BE2C (cell line): ENCODE data around the gene RFC3.

Experiments used
- DNase-seq: peaks from one replicate; pipeline ENCODE4 v3.0.0-alpha.2; 2020
- H3K27me3 ChIP-seq: fragments of 250-450 bp; sonication (Bioruptor Pico); 2 replicates; pipeline ENCODE4 v1.5.1; 2020; ENCODE audit warnings: mild to moderate bottlenecking
- H3K36me3 ChIP-seq: fragments of 250-450 bp; sonication (Bioruptor Pico); 2 replicates; pipeline ENCODE4 v1.5.1; 2020; ENCODE audit warnings: mild to moderate bottlenecking
- H3K4me1 ChIP-seq: fragments of 250-450 bp; sonication (Bioruptor Pico); 2 replicates; pipeline ENCODE4 v1.5.1; 2020
- H3K4me3 ChIP-seq: 2 replicates; pipeline ENCODE4 v1.5.1; 2011; ENCODE audit warnings: low read depth, low read length
- H3K9me3 ChIP-seq: fragments of 250-450 bp; sonication (Bioruptor Pico); 2 replicates; pipeline ENCODE4 v1.5.1; 2020
- TF ChIP-seq, protein P1 (sequence below): IDR thresholded peaks from 2 replicates; pipeline ENCODE4 v1.5.1; 2012; ENCODE audit warnings: mild to moderate bottlenecking, low read depth, low read length

RFC3 gene

DNA sequence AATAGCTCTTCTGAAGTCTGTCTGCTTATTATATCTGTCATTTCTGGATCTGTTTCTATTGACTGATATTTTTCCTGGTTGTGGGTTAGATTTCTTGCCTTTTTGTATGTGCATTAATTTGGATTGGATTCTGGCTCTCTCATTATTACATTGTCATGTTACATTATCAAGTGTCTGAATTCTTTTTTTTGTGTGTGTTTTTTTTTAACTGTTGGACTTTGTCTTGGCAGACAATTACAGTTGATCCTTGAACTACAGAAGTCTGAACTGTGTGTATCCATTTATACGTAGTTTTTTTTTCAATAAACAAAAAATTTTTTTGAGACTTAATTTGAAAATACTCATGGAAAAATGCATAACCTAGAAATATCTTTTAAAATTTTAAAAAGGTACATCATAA, 22.5 kb downstream of the RFC3 start:
- TF ChIP-seq, protein P1, sequence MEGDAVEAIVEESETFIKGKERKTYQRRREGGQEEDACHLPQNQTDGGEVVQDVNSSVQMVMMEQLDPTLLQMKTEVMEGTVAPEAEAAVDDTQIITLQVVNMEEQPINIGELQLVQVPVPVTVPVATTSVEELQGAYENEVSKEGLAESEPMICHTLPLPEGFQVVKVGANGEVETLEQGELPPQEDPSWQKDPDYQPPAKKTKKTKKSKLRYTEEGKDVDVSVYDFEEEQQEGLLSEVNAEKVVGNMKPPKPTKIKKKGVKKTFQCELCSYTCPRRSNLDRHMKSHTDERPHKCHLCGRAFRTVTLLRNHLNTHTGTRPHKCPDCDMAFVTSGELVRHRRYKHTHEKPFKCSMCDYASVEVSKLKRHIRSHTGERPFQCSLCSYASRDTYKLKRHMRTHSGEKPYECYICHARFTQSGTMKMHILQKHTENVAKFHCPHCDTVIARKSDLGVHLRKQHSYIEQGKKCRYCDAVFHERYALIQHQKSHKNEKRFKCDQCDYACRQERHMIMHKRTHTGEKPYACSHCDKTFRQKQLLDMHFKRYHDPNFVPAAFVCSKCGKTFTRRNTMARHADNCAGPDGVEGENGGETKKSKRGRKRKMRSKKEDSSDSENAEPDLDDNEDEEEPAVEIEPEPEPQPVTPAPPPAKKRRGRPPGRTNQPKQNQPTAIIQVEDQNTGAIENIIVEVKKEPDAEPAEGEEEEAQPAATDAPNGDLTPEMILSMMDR: no peak
- DNase-seq: no peak
- no peaks in the 10 kb centered on the region for H3K9me3 ChIP-seq
- no peaks in the 10 kb centered on the region; the same call in 1 of the 2 replicates for H3K4me1 ChIP-seq
- H3K36me3 ChIP-seq: peaks cover 75% of the 10 kb centered on the region
- H3K4me3 ChIP-seq: no peak overlapping the region
- no peaks in the 10 kb centered on the region for H3K27me3 ChIP-seq

DNA sequence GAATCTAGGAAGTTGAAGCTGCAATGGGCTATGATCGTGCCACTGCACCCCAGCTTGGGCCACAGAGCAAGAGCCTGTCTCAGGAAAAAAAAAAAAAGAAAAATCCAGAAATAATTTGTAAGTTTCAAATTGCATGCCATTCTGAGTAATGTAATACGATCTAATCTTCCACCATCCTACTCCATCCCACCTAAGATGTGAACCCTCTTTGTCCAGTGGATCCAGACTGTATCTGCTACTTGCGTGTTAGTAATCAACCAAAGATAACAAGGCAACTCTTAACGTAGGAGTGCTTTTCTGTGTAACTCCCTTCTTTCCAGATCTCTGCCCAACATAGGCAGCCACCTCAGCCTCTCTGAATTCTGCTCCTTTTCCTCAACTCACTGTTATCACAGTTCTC, 24.3 kb downstream of the RFC3 start:
- H3K36me3 ChIP-seq: peaks cover 74% of the 10 kb centered on the region
- no peaks in the 10 kb centered on the region for H3K27me3 ChIP-seq
- H3K9me3 ChIP-seq: no peaks in the 10 kb centered on the region
- TF ChIP-seq, protein P1: no peak
- no peaks in the 10 kb centered on the region; the same call in 1 of the 2 replicates for H3K4me1 ChIP-seq
- no peak overlapping the region for H3K4me3 ChIP-seq
- no peak for DNase-seq

DNA sequence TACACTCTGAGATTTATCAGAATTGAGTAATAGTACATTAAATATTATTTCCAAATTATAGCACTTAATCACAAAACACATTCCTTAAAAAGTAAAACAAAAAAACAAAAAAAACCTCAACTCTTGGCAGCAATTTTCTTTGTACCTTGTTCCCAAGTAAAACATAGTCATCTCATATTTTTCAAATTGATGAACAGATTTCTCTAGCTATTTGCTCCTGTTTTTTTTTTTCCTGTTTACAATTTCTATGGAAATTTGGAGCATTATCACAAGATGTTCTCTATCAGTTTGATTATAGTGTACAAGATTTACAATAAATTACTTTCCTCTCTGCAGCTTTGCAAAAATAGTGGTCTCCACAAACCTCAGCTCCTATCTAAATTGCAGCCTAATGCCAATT, 25.0 kb downstream of the RFC3 start:
- DNase-seq: no peak
- Histone ChIP-seq H3K9me3 (no peaks in the 10 kb centered on the region), H3K27me3 (no peaks in the 10 kb centered on the region), H3K4me1 (no peaks in the 10 kb centered on the region; the same call in 1 of the 2 replicates), H3K4me3 (no peak overlapping the region), H3K36me3 (peaks cover 75% of the 10 kb centered on the region)
- TF ChIP-seq, protein P1: no peak

DNA sequence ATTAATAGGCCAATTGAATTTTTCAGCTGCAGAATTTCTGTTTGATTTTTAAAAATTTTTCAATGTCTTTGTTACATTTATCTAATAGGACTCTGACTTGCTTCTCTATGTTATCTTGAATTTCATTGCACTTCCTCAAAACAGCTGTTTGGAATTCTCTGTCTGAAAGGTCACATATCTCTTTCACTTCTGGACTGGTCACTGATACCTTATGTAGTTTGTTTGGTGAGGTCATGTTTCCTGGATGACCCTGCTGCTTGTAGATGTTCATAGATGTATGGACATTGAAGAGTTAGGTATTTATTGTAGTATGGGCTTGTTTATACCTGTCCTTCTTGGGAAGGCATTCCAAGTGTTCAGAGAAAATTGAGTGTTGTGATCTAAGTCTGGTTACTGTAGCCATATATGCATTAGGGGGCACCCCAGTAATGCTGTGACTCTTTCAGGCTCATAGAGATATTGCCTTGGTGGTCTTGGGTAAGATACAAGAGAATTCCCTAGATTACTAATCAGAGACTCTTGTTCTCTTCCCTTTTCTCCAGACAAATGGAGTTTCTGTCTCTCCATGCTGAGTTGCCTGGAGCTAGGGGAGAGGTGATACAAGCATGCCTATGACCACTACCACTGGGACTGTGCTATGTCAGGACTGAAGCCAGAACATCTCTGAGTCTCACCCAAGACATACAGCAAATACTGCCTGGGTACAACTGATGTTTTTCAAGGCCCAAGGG, 27.8 kb downstream of the RFC3 start:
- Histone ChIP-seq H3K4me1 (no peaks in the 10 kb centered on the region; the same call in 1 of the 2 replicates), H3K36me3 (peaks cover 63% of the 10 kb centered on the region), H3K4me3 (no peak overlapping the region), H3K27me3 (no peaks in the 10 kb centered on the region), H3K9me3 (no peaks in the 10 kb centered on the region)
- TF ChIP-seq, protein P1: no peak
- no peak for DNase-seq

DNA sequence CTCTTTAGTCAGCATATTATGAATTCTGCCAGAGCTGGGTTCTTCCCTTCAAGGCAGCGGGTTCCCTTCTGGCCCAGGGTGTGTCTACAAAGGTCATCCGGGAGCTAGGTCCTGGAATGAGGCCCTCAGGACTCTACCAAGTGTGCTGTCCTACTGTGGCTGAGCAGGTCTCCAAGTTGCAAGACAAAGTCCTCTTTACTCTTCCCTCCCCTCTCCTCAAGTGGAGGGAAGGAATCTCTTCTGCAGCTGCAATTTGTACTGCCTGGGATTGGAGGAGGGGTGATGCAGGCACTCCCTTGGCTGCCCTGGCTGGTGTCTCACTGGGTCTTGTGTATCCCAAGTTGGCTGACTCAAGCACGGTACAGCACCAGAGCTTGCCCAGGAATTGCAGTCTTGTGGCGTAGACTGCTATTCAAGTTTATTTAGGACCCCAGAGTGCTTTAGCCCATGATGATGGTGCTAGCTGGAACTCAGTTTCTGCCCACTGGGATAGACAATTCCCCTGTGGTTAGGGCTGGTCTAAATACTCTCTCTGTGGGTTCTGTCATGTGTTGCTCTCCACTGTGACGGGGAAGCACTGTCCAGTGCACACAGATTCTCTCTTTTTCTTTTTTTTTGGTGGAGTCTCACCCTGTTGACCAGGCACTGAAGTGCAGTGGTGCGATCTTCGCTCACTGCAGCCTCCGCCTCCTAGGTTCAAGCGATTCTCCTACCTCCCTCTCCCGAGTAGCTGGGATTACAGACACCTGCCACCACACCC, 28.5 kb downstream of the RFC3 start:
- Histone ChIP-seq H3K36me3 (peaks cover 58% of the 10 kb centered on the region), H3K4me1 (no peaks in the 10 kb centered on the region; the same call in 1 of the 2 replicates), H3K9me3 (no peaks in the 10 kb centered on the region), H3K27me3 (no peaks in the 10 kb centered on the region), H3K4me3 (no peak overlapping the region)
- no peak for DNase-seq
- TF ChIP-seq, protein P1: no peak

DNA sequence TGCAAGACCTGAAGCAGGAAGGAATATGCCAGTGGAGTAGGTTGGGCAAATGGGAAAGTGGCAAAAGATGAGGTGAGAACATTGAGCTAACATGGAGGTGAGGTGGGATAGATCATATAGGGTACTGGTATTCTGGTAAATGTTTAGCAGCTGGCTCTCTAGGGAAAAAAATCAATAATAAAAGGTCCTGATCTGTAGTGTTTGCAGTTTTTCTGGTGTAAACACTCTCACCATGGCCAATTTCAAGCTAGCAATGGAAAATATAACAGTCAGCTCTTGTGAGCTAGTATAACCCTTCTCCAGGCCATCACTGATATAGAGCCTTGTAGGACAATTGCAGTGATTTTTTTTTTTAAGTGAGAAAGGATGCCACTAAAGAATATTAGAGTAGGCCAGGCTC, 31.3 kb downstream of the RFC3 start:
- TF ChIP-seq, protein P1: no peak
- no peaks in the 10 kb centered on the region for H3K27me3 ChIP-seq
- H3K4me1 ChIP-seq: no peaks in the 10 kb centered on the region
- H3K4me3 ChIP-seq: no peak overlapping the region
- peaks cover 37% of the 10 kb centered on the region for H3K36me3 ChIP-seq
- DNase-seq: no peak
- H3K9me3 ChIP-seq: no peaks in the 10 kb centered on the region
